Measurements from ENCODE around the gene IQCE. TPM values are rescaled to one million over a fixed set of nuclear protein-coding genes. Genes with fewer than 3 reads are reported as not detected.

IQCE gene
- total and polyA plus RNA-seq, 2 experiments from 2014 or later = 11.8 to 13.3 TPM

GRCh38 chr7:2585446-2585845 lies 26.7 kb downstream of the IQCE start:
- Histone ChIP-seq H3K9me2 (replicated peaks; ENCODE audit: insufficient read depth) (no peaks in the 10 kb centered on the region), H3K4me1 (ENCODE audit: insufficient read depth) (no peaks in the 10 kb centered on the region), H3K27me3 (no peaks in the 10 kb centered on the region), H3K4me3 (no peak overlapping the region), H3K9me3 (ENCODE audit: low read depth) (no peaks in the 10 kb centered on the region), H2AFZ (no peak overlapping the region), H4K20me1 (ENCODE audit: insufficient read depth, poor library complexity, severe bottlenecking) (no peaks in the 10 kb centered on the region), H3K4me2 (no peak overlapping the region), H3K27ac (no peak overlapping the region), H3K36me3 (replicated peaks; ENCODE audit: insufficient read depth, low read depth) (no peaks in the 10 kb centered on the region), H3K79me2 (no peaks in the 10 kb centered on the region)
- DNase-seq (ENCODE audit: low spot score) = no peak
- no peak for TF ChIP-seq EZH2 (IDR thresholded peaks at IDR 0.05; ENCODE audit: borderline replicate concordance)
- TF ChIP-seq EZH2phosphoT487 (IDR thresholded peaks at IDR 0.05; ENCODE audit: low read depth, severe bottlenecking, unreplicated experiment) = no peak
- no peak for TF ChIP-seq CTCF (IDR thresholded peaks at IDR 0.05; ENCODE audit: poor library complexity)
- WGBS (ENCODE audit: low lambda C conversion rate, missing lambda C conversion rate) = 93% methylated on average over 19 of the region's 19 CpGs

- H3K36me3 ChIP-seq (replicated peaks; ENCODE audit: insufficient read depth, low read depth) = no peaks in the 10 kb centered on the region
- WGBS (ENCODE audit: low lambda C conversion rate, missing lambda C conversion rate) = 95% methylated on average over 24 of the region's 24 CpGs
Measured at GRCh38 chr7:2586326-2587020, 27.7 kb downstream of the IQCE start.

GRCh38 chr7:2587134-2587533 lies 28.4 kb downstream of the IQCE start:
- no peak overlapping the region for H3K27ac ChIP-seq
- DNase-seq (ENCODE audit: low spot score) = no peak
- no peaks in the 10 kb centered on the region for H3K9me3 ChIP-seq (ENCODE audit: low read depth)
- no peaks in the 10 kb centered on the region for H3K9me2 ChIP-seq (replicated peaks; ENCODE audit: insufficient read depth)
- H4K20me1 ChIP-seq (ENCODE audit: insufficient read depth, poor library complexity, severe bottlenecking) = no peaks in the 10 kb centered on the region
- no peak overlapping the region for H2AFZ ChIP-seq
- H3K4me3 ChIP-seq = no peak overlapping the region
- H3K27me3 ChIP-seq = no peaks in the 10 kb centered on the region
- no peaks in the 10 kb centered on the region for H3K36me3 ChIP-seq (replicated peaks; ENCODE audit: insufficient read depth, low read depth)
- 95% methylated on average over 7 of the region's 9 CpGs for WGBS (ENCODE audit: low lambda C conversion rate, missing lambda C conversion rate)
- H3K4me2 ChIP-seq = no peak overlapping the region
- no peaks in the 10 kb centered on the region for H3K79me2 ChIP-seq
- TF ChIP-seq EZH2 (IDR thresholded peaks at IDR 0.05; ENCODE audit: borderline replicate concordance) (no peak), EZH2phosphoT487 (IDR thresholded peaks at IDR 0.05; ENCODE audit: low read depth, severe bottlenecking, unreplicated experiment) (no peak), CTCF (IDR thresholded peaks at IDR 0.05; ENCODE audit: poor library complexity) (no peak)
- H3K4me1 ChIP-seq (ENCODE audit: insufficient read depth) = no peaks in the 10 kb centered on the region

More at GRCh38 chr7:2586326-2587020, 27.7 kb downstream of the IQCE start:
- Histone ChIP-seq H3K4me1 (ENCODE audit: insufficient read depth) (no peaks in the 10 kb centered on the region), H3K4me2 (no peak overlapping the region), H3K79me2 (no peaks in the 10 kb centered on the region), H3K27ac (no peak overlapping the region), H3K27me3 (no peaks in the 10 kb centered on the region), H4K20me1 (ENCODE audit: insufficient read depth, poor library complexity, severe bottlenecking) (no peaks in the 10 kb centered on the region), H2AFZ (no peak overlapping the region), H3K9me3 (ENCODE audit: low read depth) (no peaks in the 10 kb centered on the region), H3K9me2 (replicated peaks; ENCODE audit: insufficient read depth) (no peaks in the 10 kb centered on the region), H3K4me3 (no peak overlapping the region)
- DNase-seq (ENCODE audit: low spot score) = no peak
- no peak for TF ChIP-seq EZH2 (IDR thresholded peaks at IDR 0.05; ENCODE audit: borderline replicate concordance)

GRCh38 chr7:2587778-2588177 lies 29.0 kb downstream of the IQCE start:
- no peak overlapping the region for H3K4me2 ChIP-seq
- H3K27me3 ChIP-seq = no peaks in the 10 kb centered on the region
- TF ChIP-seq EZH2phosphoT487 (IDR thresholded peaks at IDR 0.05; ENCODE audit: low read depth, severe bottlenecking, unreplicated experiment) = no peak
- TF ChIP-seq EZH2 (IDR thresholded peaks at IDR 0.05; ENCODE audit: borderline replicate concordance) = no peak
- TF ChIP-seq CTCF (IDR thresholded peaks at IDR 0.05; ENCODE audit: poor library complexity) = no peak
- H3K9me3 ChIP-seq (ENCODE audit: low read depth) = no peaks in the 10 kb centered on the region
- no peaks in the 10 kb centered on the region for H3K9me2 ChIP-seq (replicated peaks; ENCODE audit: insufficient read depth)
- H3K27ac ChIP-seq = no peak overlapping the region
- H2AFZ ChIP-seq = no peak overlapping the region
- no peak for DNase-seq (ENCODE audit: low spot score)
- H3K36me3 ChIP-seq (replicated peaks; ENCODE audit: insufficient read depth, low read depth) = no peaks in the 10 kb centered on the region
- no peaks in the 10 kb centered on the region for H3K4me1 ChIP-seq (ENCODE audit: insufficient read depth)
- H3K79me2 ChIP-seq = no peaks in the 10 kb centered on the region
- no peak overlapping the region for H3K4me3 ChIP-seq
- WGBS (ENCODE audit: low lambda C conversion rate, missing lambda C conversion rate) = over 99% methylated on average over 21 of the region's 21 CpGs
- H4K20me1 ChIP-seq (ENCODE audit: insufficient read depth, poor library complexity, severe bottlenecking) = no peaks in the 10 kb centered on the region
